GM12891 (cell line): ENCODE results near the gene RAI1.

Experiments used
- DNase-seq: peaks from one replicate; pipeline ENCODE4 v3.0.0; 2011; ENCODE audit warnings: low spot score; ENCODE audit not compliant: insufficient read length
- FAIRE-seq: peaks from 2 replicates; lab custom pipeline; 2011; peaks lifted over from hg19 to GRCh38; lab: Jason Lieb, UNC
- PAX5 ChIP-seq: IDR thresholded peaks from 2 replicates; pipeline ENCODE4 v1.6.1; 2011; ENCODE audit warnings: low read length, moderate library complexity, mild to moderate bottlenecking; ENCODE audit not compliant: insufficient read depth, severe bottlenecking
- POLR2A ChIP-seq: IDR thresholded peaks from 2 replicates; pipeline ENCODE4 v1.6.1; 2011; ENCODE audit warnings: low read depth, low read length, control low read depth
- POLR2AphosphoS5 ChIP-seq: IDR thresholded peaks from 2 replicates; pipeline ENCODE4 v1.6.1; 2011; ENCODE audit warnings: low read depth, low read length, control low read depth
- POU2F2 ChIP-seq: IDR thresholded peaks from 2 replicates; pipeline ENCODE4 v1.6.1; 2011; ENCODE audit warnings: low read depth, mild to moderate bottlenecking, control low read depth, low read length, moderate library complexity
- SPI1 ChIP-seq: IDR thresholded peaks from 2 replicates; pipeline ENCODE4 v1.6.1; 2011; ENCODE audit warnings: low read depth, low read length, control low read depth
- TAF1 ChIP-seq: IDR thresholded peaks from 2 replicates; pipeline ENCODE4 v1.6.1; 2011; ENCODE audit warnings: low read depth, low read length, control low read depth

Gene RAI1

GRCh38 chr17:17732892-17733670 lies 51.8 kb downstream of the RAI1 start:
- FAIRE-seq, result no peak
- DNase-seq, result no peak

GRCh38 chr17:17736205-17737183 lies 55.2 kb downstream of the RAI1 start:
- no peak for FAIRE-seq
- TF ChIP-seq SPI1 (no peak), PAX5 (no peak)
- DNase-seq, result no peak

More at GRCh38 chr17:17732892-17733670, 51.8 kb downstream of the RAI1 start:
- TF ChIP-seq POU2F2 (no peak), PAX5 (no peak), SPI1 (no peak), TAF1 (no peak), POLR2AphosphoS5 (no peak)

- no peak for TF ChIP-seq POU2F2
- no peak for TF ChIP-seq PAX5
- TF ChIP-seq POLR2A, result no peak
- no peak for DNase-seq
- FAIRE-seq, result peak; percentile 60
Observed at GRCh38 chr17:17737961-17738894, 57.0 kb downstream of the RAI1 start.

- no peak for TF ChIP-seq SPI1
- no peak for TF ChIP-seq POLR2AphosphoS5
- TF ChIP-seq PAX5, result no peak
- no peak for TF ChIP-seq TAF1
- TF ChIP-seq POU2F2, result no peak
- no peak for TF ChIP-seq POLR2A
- FAIRE-seq, result no peak
- DNase-seq, result no peak
Observed at GRCh38 chr17:17738901-17739300, 57.6 kb downstream of the RAI1 start.

GRCh38 chr17:17739388-17740066 lies 58.3 kb downstream of the RAI1 start:
- no peak for DNase-seq
- peak; percentile 33 for FAIRE-seq
- TF ChIP-seq PAX5, result no peak
- TF ChIP-seq POLR2A, result no peak
- TF ChIP-seq TAF1, result no peak
- TF ChIP-seq SPI1, result no peak
- TF ChIP-seq POU2F2, result no peak
- no peak for TF ChIP-seq POLR2AphosphoS5

GRCh38 chr17:17740615-17741348 lies 59.5 kb downstream of the RAI1 start:
- DNase-seq (no peak), FAIRE-seq (no peak)
- TF ChIP-seq POLR2A, result no peak
- no peak for TF ChIP-seq PAX5
- TF ChIP-seq POU2F2, result no peak
- no peak for TF ChIP-seq SPI1
- no peak for TF ChIP-seq TAF1
- no peak for TF ChIP-seq POLR2AphosphoS5

GRCh38 chr17:17741349-17742023 lies 60.2 kb downstream of the RAI1 start:
- TF ChIP-seq POLR2AphosphoS5, result no peak
- TF ChIP-seq POLR2A, result no peak
- no peak for TF ChIP-seq SPI1
- TF ChIP-seq TAF1, result no peak
- TF ChIP-seq POU2F2, result no peak
- no peak for TF ChIP-seq PAX5
- no peak for FAIRE-seq
- no peak for DNase-seq
